MM.1S (cell line): ENCODE results near the gene IL10.

Experiments used
- DNase-seq: peaks from one replicate; pipeline ENCODE4 v3.0.0-alpha.2; 2015
- H2AFZ ChIP-seq: fragments of 300-600 bp; sonication (generic); 2 replicates; pipeline ENCODE4 v1.6.0; 2016; ENCODE audit warnings: antibody characterized with exemption, low read length
- H3F3A ChIP-seq: fragments of 300-600 bp; sonication (generic); 2 replicates; pipeline ENCODE4 v1.6.1; 2016; ENCODE audit warnings: mild to moderate bottlenecking, antibody characterized with exemption, low read length, moderate library complexity, mixed read lengths; ENCODE audit not compliant: insufficient read depth
- H3K27ac ChIP-seq: fragments of 300-600 bp; sonication (generic); 2 replicates; pipeline ENCODE4 v1.5.1; 2016; ENCODE audit warnings: mild to moderate bottlenecking, low read length
- H3K27me3 ChIP-seq: fragments of 300-600 bp; sonication (generic); replicated peaks from 2 replicates; pipeline ENCODE4 v1.6.0; 2016; ENCODE audit warnings: low read length; ENCODE audit not compliant: insufficient read depth
- H3K36me3 ChIP-seq: fragments of 300-600 bp; sonication (generic); replicated peaks from 2 replicates; pipeline ENCODE4 v1.6.1; 2016; ENCODE audit warnings: mild to moderate bottlenecking, low read length, mixed read lengths; ENCODE audit not compliant: insufficient read depth
- H3K4me1 ChIP-seq: fragments of 300-600 bp; sonication (generic); 2 replicates; pipeline ENCODE4 v1.6.1; 2016; ENCODE audit warnings: low read length, mixed read lengths
- H3K4me2 ChIP-seq: fragments of 300-600 bp; sonication (generic); 2 replicates; pipeline ENCODE4 v1.6.0; 2016; ENCODE audit warnings: low read depth, low read length
- H3K4me3 ChIP-seq: fragments of 300-600 bp; sonication (generic); 2 replicates; pipeline ENCODE4 v1.5.1; 2016; ENCODE audit warnings: low read length, mixed read lengths
- H3K79me2 ChIP-seq: fragments of 300-600 bp; sonication (generic); 2 replicates; pipeline ENCODE4 v1.6.1; 2016; ENCODE audit warnings: mixed run types, low read length, mixed read lengths
- H3K9ac ChIP-seq: fragments of 300-600 bp; sonication (generic); 2 replicates; pipeline ENCODE4 v1.6.1; 2016; ENCODE audit warnings: low read length, mixed read lengths
- H3K9me2 ChIP-seq: fragments of 300-600 bp; sonication (generic); replicated peaks from 2 replicates; pipeline ENCODE4 v1.6.1; 2016; ENCODE audit warnings: mild to moderate bottlenecking, low read length, mixed read lengths; ENCODE audit not compliant: insufficient read depth
- H3K9me3 ChIP-seq: fragments of 300-600 bp; sonication (generic); replicated peaks from 2 replicates; pipeline ENCODE4 v1.6.1; 2016; ENCODE audit warnings: mild to moderate bottlenecking, low read length, mixed read lengths; ENCODE audit not compliant: insufficient read depth
- H4K20me1 ChIP-seq: fragments of 300-600 bp; sonication (generic); 2 replicates; pipeline ENCODE4 v1.6.1; 2016; ENCODE audit warnings: mild to moderate bottlenecking, low read length, moderate library complexity, mixed read lengths; ENCODE audit not compliant: insufficient read depth
- EZH2 ChIP-seq: fragments of 300-600 bp; sonication (generic); optimal IDR thresholded peaks from 2 replicates; pipeline ENCODE3; 2017; ENCODE audit warnings: low read depth, mild to moderate bottlenecking, antibody characterized with exemption, low read length, mixed read lengths
- EZH2phosphoT487 ChIP-seq: fragments of 300-600 bp; sonication (generic); IDR thresholded peaks from 2 replicates; pipeline ENCODE4 v1.6.1; 2018; ENCODE audit warnings: antibody characterized with exemption, low read length
- TF ChIP-seq, protein P1 (sequence below): fragments of 300-600 bp; sonication (generic); IDR thresholded peaks from 2 replicates; pipeline ENCODE4 v1.5.1; 2016; ENCODE audit warnings: antibody characterized with exemption, low read length, mixed read lengths

IL10 gene

DNA sequence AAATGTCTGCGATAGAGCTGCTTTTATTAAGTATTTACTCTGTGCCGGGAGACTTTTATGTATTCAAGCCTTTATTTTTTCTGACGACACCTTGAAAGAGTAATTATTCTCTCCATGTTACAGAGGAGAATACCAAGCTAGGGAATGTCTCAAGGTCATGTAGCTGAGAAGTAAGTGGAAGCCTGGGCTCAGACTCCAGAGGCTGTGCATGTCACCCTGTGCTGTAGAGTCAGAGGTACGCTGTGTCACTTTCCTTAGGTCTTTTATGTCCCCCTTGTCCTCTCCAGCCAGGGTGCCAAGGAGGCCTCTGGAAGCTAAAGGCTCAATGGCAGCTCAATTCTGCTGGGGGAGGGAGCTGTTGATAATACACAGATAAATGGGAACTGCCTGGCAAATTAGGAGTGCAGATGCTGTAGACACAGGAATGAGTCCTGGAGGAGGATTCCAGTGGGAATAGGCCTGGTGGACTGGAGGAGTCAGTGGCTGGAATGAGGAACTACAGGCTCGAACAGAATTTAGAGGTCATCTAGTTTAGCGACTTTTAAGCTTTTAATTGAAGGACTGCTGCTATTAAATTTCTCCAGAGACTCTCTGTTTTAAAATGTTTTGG is 11.0 kb downstream of the IL10 start:
- Histone ChIP-seq H3K4me1 (peaks cover 25% of the 10 kb centered on the region), H3K9me2 (no peaks in the 10 kb centered on the region), H3K36me3 (no peaks in the 10 kb centered on the region), H2AFZ (no peak overlapping the region), H3K4me2 (no peak overlapping the region), H4K20me1 (no peaks in the 10 kb centered on the region), H3K27ac (no peak overlapping the region), H3K27me3 (no peaks in the 10 kb centered on the region), H3K4me3 (no peak overlapping the region), H3K9me3 (no peaks in the 10 kb centered on the region), H3K9ac (no peak overlapping the region), H3K79me2 (no peaks in the 10 kb centered on the region), H3F3A (peaks cover 10% of the 10 kb centered on the region)
- DNase-seq: no peak
- TF ChIP-seq, protein P1, sequence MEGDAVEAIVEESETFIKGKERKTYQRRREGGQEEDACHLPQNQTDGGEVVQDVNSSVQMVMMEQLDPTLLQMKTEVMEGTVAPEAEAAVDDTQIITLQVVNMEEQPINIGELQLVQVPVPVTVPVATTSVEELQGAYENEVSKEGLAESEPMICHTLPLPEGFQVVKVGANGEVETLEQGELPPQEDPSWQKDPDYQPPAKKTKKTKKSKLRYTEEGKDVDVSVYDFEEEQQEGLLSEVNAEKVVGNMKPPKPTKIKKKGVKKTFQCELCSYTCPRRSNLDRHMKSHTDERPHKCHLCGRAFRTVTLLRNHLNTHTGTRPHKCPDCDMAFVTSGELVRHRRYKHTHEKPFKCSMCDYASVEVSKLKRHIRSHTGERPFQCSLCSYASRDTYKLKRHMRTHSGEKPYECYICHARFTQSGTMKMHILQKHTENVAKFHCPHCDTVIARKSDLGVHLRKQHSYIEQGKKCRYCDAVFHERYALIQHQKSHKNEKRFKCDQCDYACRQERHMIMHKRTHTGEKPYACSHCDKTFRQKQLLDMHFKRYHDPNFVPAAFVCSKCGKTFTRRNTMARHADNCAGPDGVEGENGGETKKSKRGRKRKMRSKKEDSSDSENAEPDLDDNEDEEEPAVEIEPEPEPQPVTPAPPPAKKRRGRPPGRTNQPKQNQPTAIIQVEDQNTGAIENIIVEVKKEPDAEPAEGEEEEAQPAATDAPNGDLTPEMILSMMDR: no peak
- TF ChIP-seq EZH2 (no peak), EZH2phosphoT487 (no peak)

DNA sequence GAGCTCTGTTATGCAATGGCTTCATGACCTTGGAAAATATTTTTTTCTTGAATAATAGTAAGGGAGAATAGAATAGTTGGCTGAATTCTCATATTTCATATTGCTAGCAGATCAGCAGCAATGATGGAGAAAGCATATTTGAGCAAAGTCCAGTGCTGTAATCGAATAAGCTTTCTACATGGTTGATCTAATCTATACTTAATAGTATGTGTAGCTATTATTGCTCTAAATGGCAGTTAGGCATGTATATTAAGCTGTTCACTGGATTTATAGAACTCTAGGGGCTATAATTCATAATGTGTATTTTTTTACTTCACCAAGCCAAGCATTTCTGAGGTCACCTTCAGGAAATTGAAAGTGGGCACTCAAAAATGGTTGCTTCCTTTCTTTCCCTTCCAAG is 11.7 kb downstream of the IL10 start:
- Histone ChIP-seq H3K79me2 (no peaks in the 10 kb centered on the region), H3K4me3 (no peak overlapping the region), H3K36me3 (no peaks in the 10 kb centered on the region), H3K9me3 (no peaks in the 10 kb centered on the region), H3K9me2 (no peaks in the 10 kb centered on the region), H3K27ac (no peak overlapping the region), H3K27me3 (no peaks in the 10 kb centered on the region), H4K20me1 (no peaks in the 10 kb centered on the region), H3K9ac (no peak overlapping the region), H3K4me1 (peaks cover 18% of the 10 kb centered on the region), H3F3A (peaks cover 3% of the 10 kb centered on the region; the same call in 1 of the 2 replicates), H2AFZ (no peak overlapping the region), H3K4me2 (no peak overlapping the region)
- no peak for TF ChIP-seq EZH2phosphoT487
- TF ChIP-seq, protein P1: no peak
- TF ChIP-seq EZH2: no peak
- DNase-seq: no peak

DNA sequence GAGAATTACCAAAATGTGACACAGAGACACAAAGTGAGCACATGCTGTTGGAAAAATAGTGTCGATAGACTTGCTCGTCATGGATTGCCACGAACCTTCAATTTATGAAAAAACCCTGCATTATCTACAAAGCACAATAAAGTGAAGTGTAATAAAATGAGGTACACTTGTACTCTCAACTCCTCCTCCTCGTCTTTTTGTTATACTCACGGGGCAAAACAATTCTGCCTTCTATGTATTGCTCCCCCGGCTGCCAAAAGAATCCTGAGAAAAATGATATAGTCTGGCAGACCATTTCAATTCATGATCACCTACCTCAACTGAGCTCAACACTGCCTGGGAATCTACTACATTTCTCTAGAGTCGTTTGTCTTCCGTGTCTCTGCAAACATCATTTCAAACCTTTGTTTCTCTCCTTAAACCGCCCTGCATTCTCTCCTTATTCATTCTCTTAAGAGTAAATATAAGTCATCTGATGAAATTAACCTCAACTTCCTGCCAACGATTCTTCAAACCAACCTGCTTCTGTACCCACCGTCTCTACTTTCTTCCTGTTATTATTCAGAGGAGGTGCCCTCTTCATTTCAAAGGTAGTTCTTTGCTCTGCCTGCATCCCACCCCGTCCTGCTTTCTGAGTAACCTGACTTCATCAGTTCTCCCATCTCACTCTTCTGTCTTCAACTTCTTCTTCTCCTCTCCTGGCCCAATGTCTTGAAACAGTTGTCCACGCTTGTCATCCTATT is 14.6 kb downstream of the IL10 start:
- H3K36me3 ChIP-seq: no peaks in the 10 kb centered on the region
- peaks cover 13% of the 10 kb centered on the region; the same call in 1 of the 2 replicates for H3K4me1 ChIP-seq
- H3K9ac ChIP-seq: no peak overlapping the region
- H3K4me3 ChIP-seq: no peak overlapping the region
- H3K9me2 ChIP-seq: no peaks in the 10 kb centered on the region
- no peak overlapping the region for H3K27ac ChIP-seq
- H3K27me3 ChIP-seq: no peaks in the 10 kb centered on the region
- no peaks in the 10 kb centered on the region for H3F3A ChIP-seq
- peak; percentile 26 for DNase-seq
- TF ChIP-seq EZH2phosphoT487 (no peak), EZH2 (no peak)
- TF ChIP-seq, protein P1: no peak
- H2AFZ ChIP-seq: peak overlapping the region; percentile 18; the same call in 1 of the 2 replicates
- H4K20me1 ChIP-seq: no peaks in the 10 kb centered on the region
- H3K79me2 ChIP-seq: no peaks in the 10 kb centered on the region
- H3K9me3 ChIP-seq: no peaks in the 10 kb centered on the region
- peak overlapping the region; percentile 20; the same call in 1 of the 2 replicates for H3K4me2 ChIP-seq
